Esophagus (tissue), 2 donors: Measurements from ENCODE around the gene ZNF334. TPM values are rescaled to one million over a fixed set of nuclear protein-coding genes. Genes with fewer than 3 reads are reported as not detected.

Experiments
- H3K27ac ChIP-seq, 2 donors: one replicate each; pipeline ENCODE4 v1.5.1; 2013; ENCODE audit warnings: low read depth in 2 of 2, mild to moderate bottlenecking in 2 of 2, inconsistent platforms in 1 of 2, low read length in 1 of 2, moderate library complexity in 1 of 2
- H3K27me3 ChIP-seq, 2 donors: one replicate each; pipeline ENCODE4 v1.6.1; 2013; ENCODE audit warnings: low read length in 2 of 2, control low read depth in 1 of 2, mild to moderate bottlenecking in 1 of 2; ENCODE audit not compliant: insufficient read depth in 2 of 2, control insufficient read depth in 1 of 2
- H3K36me3 ChIP-seq, 2 donors: one replicate each; pipeline ENCODE4 v1.6.1; 2013; ENCODE audit warnings: low read length in 1 of 2; ENCODE audit not compliant: control insufficient read depth in 2 of 2, insufficient read depth in 2 of 2
- H3K4me1 ChIP-seq, 2 donors: one replicate each; pipeline ENCODE4 v1.6.1; 2013; ENCODE audit warnings: low read length in 1 of 2; ENCODE audit not compliant: control insufficient read depth in 2 of 2, insufficient read depth in 2 of 2
- H3K4me3 ChIP-seq, 2 donors: one replicate each; pipeline ENCODE4 v1.5.1; 2013; ENCODE audit warnings: low read length in 2 of 2, mild to moderate bottlenecking in 2 of 2, low read depth in 1 of 2, moderate library complexity in 1 of 2
- H3K9me3 ChIP-seq, 2 donors: one replicate each; pipeline ENCODE4 v1.6.1; 2013; ENCODE audit warnings: mild to moderate bottlenecking in 2 of 2, low read depth in 1 of 2, low read length in 1 of 2, moderate library complexity in 1 of 2; ENCODE audit not compliant: control insufficient read depth in 2 of 2, insufficient read depth in 1 of 2
- WGBS, 2 donors: extraction: QIAGEN DNeasy Blood & Tissue Kit; methylation state at CpG; one replicate each; pipeline ENCODE4 v1.1.7; 2013; 5-methylcytosine and 5-hydroxymethylcytosine counted together
- polyA plus RNA-seq, 2 donors: library from polyadenylated mRNA; stranded (reverse); fragments of 200-250 nt; gene quantifications; one replicate each; pipeline ENCODE4 v1.2.3, GENCODE V29; 2013
- donor health status: healthy with polysubstance abuse.
- donor health status: Bipolar disorder and iron deficiency.

The ZNF334 gene
- polyA plus RNA-seq, 2 donors, result 0.46 to 1.8 TPM

DNA sequence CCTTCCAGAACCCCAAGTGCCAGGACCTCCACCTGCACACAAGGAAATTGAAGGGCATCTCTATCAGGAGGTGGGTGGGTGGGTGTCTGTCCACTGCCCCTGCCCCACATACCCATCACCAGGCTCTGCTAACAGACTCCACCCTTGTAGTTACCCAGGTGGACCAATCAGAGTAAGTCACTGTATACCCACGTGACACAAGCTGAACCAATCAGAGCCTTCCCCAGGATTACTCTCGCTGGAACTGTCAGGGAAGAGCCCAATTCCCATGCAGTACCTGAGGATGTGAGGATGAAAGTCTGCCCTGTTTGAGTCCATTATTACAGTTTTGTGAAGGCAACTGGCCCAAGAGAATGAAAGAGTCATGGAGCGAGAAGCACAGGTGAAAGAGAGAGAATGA is 32.9 kb upstream of the ZNF334 start:
- Histone ChIP-seq H3K4me1 (no peaks in the 10 kb centered on the region), H3K36me3 (no peaks in the 10 kb centered on the region), H3K4me3 (no peak overlapping the region), H3K9me3 (no peaks in the 10 kb centered on the region), H3K27ac (no peak overlapping the region), H3K27me3 (no peaks in the 10 kb centered on the region)
- WGBS, 2 donors, result 80 to 83% methylated on average over 3 of the region's 3 CpGs

GRCh38 chr20:46545827-46546138 is 32.4 kb upstream of the ZNF334 start:
- no peaks in the 10 kb centered on the region for H3K4me1 ChIP-seq
- H3K9me3 ChIP-seq, result no peaks in the 10 kb centered on the region
- 92 to 93% methylated on average over 9 of the region's 9 CpGs for WGBS, 2 donors
- H3K36me3 ChIP-seq, result no peaks in the 10 kb centered on the region
- H3K27me3 ChIP-seq, result no peaks in the 10 kb centered on the region
- H3K27ac ChIP-seq, result no peak overlapping the region
- no peak overlapping the region for H3K4me3 ChIP-seq

GRCh38 chr20:46545077-46545826 is 31.9 kb upstream of the ZNF334 start:
- Histone ChIP-seq H3K4me3 (no peak overlapping the region), H3K27me3 (no peaks in the 10 kb centered on the region), H3K9me3 (no peaks in the 10 kb centered on the region), H3K27ac (no peak overlapping the region), H3K36me3 (no peaks in the 10 kb centered on the region), H3K4me1 (no peaks in the 10 kb centered on the region)
- WGBS, 2 donors, result 79 to 81% methylated on average over 14 of the region's 14 CpGs

DNA sequence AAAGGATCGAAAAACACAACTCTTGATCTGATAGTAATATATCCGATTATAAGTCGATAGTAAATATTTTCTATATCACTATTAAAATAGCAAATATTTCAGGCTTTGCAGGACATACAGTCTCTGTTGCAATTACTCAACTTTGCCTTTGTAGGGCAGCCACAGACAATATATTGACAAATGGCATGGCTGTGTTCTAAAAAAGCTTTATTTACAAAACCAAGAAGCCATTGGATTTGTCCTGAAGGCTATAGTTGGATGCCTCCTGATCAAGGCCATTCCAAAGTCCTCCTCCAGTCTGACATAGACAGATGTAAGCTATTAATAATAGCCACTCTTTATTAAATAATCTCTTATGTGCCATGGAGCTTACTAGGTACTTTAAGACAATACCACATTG is 31.2 kb upstream of the ZNF334 start:
- 91 to 93% methylated on average over 3 of the region's 3 CpGs for WGBS, 2 donors
- no peaks in the 10 kb centered on the region for H3K27me3 ChIP-seq

DNA sequence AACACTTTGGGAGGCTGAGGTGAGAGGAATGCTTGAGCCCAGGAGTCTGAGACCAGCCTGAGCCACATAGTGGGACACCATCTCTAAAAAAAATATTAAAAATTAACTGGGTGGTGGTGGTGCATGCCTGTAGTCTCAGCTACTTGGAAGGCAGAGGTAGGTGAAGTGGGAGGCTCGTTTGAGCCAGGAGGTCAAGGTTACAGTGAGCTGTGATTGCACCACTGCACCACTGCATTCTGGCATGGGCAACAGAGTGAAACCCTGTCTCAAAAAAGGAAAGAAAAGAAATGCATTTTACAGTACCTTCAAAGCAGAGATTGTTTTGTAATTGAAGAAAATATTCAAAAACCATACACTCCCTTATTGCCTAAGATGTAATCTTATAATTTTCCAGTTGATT is 30.6 kb upstream of the ZNF334 start:
- no peak overlapping the region for H3K4me3 ChIP-seq
- H3K27ac ChIP-seq, result no peak overlapping the region

More for the DNA sequence above, 31.2 kb upstream of the ZNF334 start:
- no peaks in the 10 kb centered on the region for H3K4me1 ChIP-seq
- no peaks in the 10 kb centered on the region for H3K36me3 ChIP-seq
- no peaks in the 10 kb centered on the region for H3K9me3 ChIP-seq
- H3K27ac ChIP-seq, result no peak overlapping the region
- H3K4me3 ChIP-seq, result no peak overlapping the region

DNA sequence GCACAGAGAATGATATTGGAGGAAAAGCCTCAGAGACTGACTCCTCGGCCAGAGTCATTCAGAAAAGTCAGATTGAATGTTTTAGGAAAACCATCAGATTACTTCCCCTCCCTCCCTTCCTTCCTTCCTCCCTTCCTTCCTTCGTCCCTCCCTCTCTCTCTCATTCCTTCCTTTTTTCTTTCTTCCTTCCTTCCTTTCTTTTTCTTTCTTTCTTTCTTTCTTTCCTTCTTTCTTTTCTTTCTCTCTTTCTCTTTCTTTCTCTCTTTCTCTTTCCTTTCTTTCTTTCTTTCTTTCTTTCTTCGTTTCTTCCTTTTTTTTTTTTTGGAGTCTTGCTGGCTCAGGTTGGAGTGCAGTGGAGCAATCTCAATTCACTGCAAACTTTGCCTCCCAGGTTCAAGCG is 29.7 kb upstream of the ZNF334 start:
- Histone ChIP-seq H3K36me3 (no peaks in the 10 kb centered on the region), H3K4me3 (no peak overlapping the region), H3K9me3 (no peaks in the 10 kb centered on the region), H3K4me1 (no peaks in the 10 kb centered on the region), H3K27ac (no peak overlapping the region), H3K27me3 (no peaks in the 10 kb centered on the region)
- WGBS, 2 donors, result 76 to 82% methylated on average over 4 of the region's 4 CpGs

More for the DNA sequence above, 30.6 kb upstream of the ZNF334 start:
- Histone ChIP-seq H3K9me3 (no peaks in the 10 kb centered on the region), H3K27me3 (no peaks in the 10 kb centered on the region), H3K36me3 (no peaks in the 10 kb centered on the region), H3K4me1 (no peaks in the 10 kb centered on the region)
- 36 to 38% methylated on average over 1 of the region's 1 CpG for WGBS, 2 donors

GRCh38 chr20:46541229-46541935 is 28.0 kb upstream of the ZNF334 start:
- Histone ChIP-seq H3K36me3 (no peaks in the 10 kb centered on the region), H3K27me3 (no peaks in the 10 kb centered on the region), H3K4me1 (no peaks in the 10 kb centered on the region), H3K27ac (no peak overlapping the region), H3K4me3 (no peak overlapping the region), H3K9me3 (no peaks in the 10 kb centered on the region)
- 62 to 66% methylated on average over 36 of the region's 36 CpGs for WGBS, 2 donors

DNA sequence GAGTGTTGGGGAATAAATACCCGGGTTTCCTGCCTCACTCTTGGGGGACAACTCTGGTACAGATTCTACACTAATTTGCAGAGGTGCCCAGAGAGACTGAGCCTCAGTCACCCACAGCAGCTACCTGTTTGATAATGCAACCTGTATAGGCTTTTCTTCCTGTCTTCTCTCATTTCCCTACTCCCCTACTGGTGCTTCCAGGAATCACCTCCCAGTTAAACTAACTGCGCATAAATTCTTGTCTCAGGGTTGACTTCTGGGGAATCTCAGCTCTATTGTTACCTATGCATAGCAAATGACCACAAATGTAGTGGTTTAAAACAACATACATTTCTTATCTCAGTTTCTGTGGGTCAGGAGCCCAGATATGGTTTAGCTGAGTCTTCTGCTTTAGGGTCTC is 25.8 kb upstream of the ZNF334 start:
- Histone ChIP-seq H3K27ac (no peak overlapping the region), H3K9me3 (no peaks in the 10 kb centered on the region), H3K27me3 (no peaks in the 10 kb centered on the region), H3K4me3 (no peak overlapping the region), H3K4me1 (no peaks in the 10 kb centered on the region), H3K36me3 (no peaks in the 10 kb centered on the region)
- 84 to 86% methylated on average over 2 of the region's 2 CpGs for WGBS, 2 donors

DNA sequence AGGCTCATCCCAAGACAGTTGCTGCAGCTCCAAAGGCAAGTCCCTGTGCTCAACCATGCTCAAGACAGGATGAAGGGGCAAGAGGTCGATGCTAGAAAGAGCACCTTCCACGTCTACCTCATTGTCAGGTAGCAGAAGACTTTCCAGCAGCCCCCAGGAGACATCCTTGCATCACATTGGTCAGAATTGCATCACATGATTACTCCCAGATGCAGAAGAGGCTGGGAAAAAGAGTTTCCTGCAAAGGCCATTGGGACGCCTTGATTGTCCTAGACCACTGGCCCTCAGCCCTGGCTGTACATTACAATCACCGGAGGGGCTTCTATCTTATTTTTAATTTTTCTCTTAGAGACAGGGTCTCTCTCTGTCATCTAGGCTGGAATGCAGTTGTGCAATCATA is 17.3 kb upstream of the ZNF334 start:
- H3K27me3 ChIP-seq, result no peaks in the 10 kb centered on the region
- H3K9me3 ChIP-seq, result no peaks in the 10 kb centered on the region
- no peak overlapping the region for H3K4me3 ChIP-seq
- H3K36me3 ChIP-seq, result no peaks in the 10 kb centered on the region
- H3K27ac ChIP-seq, result no peak overlapping the region
- no peaks in the 10 kb centered on the region for H3K4me1 ChIP-seq
- 66 to 69% methylated on average over 4 of the region's 4 CpGs for WGBS, 2 donors
